Bronchial epithelial cell (primary cell): ENCODE results near the gene PLEKHM2. TPM values are rescaled to one million over a fixed set of nuclear protein-coding genes. Genes with fewer than 3 reads are reported as not detected.

Experiments used
- DNase-seq: peaks from one replicate; pipeline ENCODE4 v3.0.0-alpha.2; 2010; ENCODE audit warnings: low read depth
- FAIRE-seq: peaks from 2 replicates; lab custom pipeline; 2011; peaks lifted over from hg19 to GRCh38; lab: Jason Lieb, UNC
- H3K27me3 ChIP-seq: 2 replicates; pipeline ENCODE4 v1.5.1; 2011; ENCODE audit warnings: low read length; ENCODE audit not compliant: control insufficient read depth, insufficient read depth
- H3K36me3 ChIP-seq: 2 replicates; pipeline ENCODE4 v1.5.1; 2011; ENCODE audit warnings: low read length; ENCODE audit not compliant: control insufficient read depth, insufficient read depth
- H3K4me3 ChIP-seq: 2 replicates; pipeline ENCODE4 v1.5.1; 2011; ENCODE audit warnings: mild to moderate bottlenecking, low read depth, low read length, control low read depth
- total RNA-seq: library from RNA; depleted of rRNA; stranded (reverse); fragments of >200 nt; gene quantifications from 2 replicates; pipeline ENCODE4 v1.2.1, GENCODE V29; 2014
- TF ChIP-seq, protein P1 (sequence below): IDR thresholded peaks from 2 replicates; pipeline ENCODE4 v1.5.1; 2011; ENCODE audit warnings: mild to moderate bottlenecking, moderate library complexity, low read length, control low read depth, inconsistent platforms; ENCODE audit not compliant: insufficient read depth, severe bottlenecking

PLEKHM2 gene
- total RNA-seq, 1 donor from 2014 or later, result 60.6 TPM

GRCh38 chr1:15678578-15678977 is 5.5 kb upstream of the PLEKHM2 start:
- DNase-seq (peak; percentile 96), FAIRE-seq (no peak)
- Histone ChIP-seq H3K27me3 (no peaks in the 10 kb centered on the region), H3K36me3 (no peaks in the 10 kb centered on the region), H3K4me3 (no peak overlapping the region)
- TF ChIP-seq, protein P1, sequence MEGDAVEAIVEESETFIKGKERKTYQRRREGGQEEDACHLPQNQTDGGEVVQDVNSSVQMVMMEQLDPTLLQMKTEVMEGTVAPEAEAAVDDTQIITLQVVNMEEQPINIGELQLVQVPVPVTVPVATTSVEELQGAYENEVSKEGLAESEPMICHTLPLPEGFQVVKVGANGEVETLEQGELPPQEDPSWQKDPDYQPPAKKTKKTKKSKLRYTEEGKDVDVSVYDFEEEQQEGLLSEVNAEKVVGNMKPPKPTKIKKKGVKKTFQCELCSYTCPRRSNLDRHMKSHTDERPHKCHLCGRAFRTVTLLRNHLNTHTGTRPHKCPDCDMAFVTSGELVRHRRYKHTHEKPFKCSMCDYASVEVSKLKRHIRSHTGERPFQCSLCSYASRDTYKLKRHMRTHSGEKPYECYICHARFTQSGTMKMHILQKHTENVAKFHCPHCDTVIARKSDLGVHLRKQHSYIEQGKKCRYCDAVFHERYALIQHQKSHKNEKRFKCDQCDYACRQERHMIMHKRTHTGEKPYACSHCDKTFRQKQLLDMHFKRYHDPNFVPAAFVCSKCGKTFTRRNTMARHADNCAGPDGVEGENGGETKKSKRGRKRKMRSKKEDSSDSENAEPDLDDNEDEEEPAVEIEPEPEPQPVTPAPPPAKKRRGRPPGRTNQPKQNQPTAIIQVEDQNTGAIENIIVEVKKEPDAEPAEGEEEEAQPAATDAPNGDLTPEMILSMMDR, result no peak

DNA sequence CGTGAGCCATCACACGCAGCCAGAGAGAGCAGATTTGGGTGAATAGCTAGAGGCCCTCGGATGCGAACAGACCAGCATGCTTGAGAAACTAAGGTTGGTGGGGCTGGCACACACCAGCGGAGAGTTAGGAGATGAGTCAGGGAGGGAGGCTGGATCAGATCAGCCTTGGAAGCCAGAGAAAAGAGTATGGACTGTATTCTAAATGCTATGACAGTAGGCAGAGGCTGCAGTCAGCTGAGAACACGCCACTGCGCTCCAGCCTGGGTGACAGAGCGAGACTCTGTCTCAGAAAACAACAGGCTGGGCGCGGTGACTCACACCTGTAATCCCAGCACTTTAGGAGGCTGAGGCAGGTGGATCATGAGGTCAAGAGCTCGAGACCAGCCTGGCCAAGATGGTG is 4.0 kb upstream of the PLEKHM2 start:
- peak; percentile 64 for FAIRE-seq
- DNase-seq, result peak; percentile 81
- Histone ChIP-seq H3K27me3 (no peaks in the 10 kb centered on the region), H3K4me3 (no peak overlapping the region), H3K36me3 (no peaks in the 10 kb centered on the region)
- TF ChIP-seq, protein P1, result no peak

DNA sequence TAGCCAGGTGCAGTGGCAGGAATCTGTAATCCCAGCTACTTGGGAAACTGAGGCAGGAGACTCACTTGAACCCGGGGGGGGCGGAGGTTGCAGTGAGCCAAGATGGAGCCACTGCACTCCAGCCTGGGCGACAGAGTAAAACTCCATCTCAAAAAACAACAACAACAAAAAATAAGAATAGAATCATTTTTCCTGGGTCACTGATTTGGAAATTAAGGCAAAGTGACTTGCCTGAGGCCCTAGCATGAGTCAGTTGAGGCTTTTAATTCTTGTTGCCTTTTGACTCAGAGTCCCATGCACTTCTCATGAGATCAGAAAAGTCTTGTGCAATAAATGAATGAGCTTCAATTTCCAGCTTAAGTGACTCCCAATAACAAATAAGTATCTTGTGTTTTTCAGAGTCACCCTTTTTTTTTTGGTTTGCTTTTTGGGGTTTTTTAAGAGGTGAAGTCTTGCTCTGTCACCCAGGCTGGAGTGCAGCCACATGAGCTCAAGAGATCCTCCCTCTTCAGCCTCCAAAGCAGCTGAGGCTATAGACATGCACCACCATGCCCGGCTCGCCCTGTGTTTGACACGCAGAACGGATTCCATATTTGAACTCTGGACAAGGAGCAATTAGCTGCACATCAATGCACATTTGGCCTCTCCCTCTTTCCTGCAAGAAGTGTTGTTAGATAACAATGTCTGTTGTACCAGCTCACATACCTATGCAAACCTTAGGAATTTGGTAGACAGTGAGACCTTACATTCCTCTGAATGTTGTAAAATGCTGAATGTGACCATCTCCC is 3.4 kb upstream of the PLEKHM2 start:
- Histone ChIP-seq H3K27me3 (no peaks in the 10 kb centered on the region), H3K36me3 (no peaks in the 10 kb centered on the region), H3K4me3 (no peak overlapping the region)
- TF ChIP-seq, protein P1, result no peak
- FAIRE-seq (peak; percentile 43), DNase-seq (peak; percentile 99)

- TF ChIP-seq, protein P1, result no peak
Observed at GRCh38 chr1:15681349-15682292, 2.5 kb upstream of the PLEKHM2 start.

GRCh38 chr1:15682936-15683341 is 1.2 kb upstream of the PLEKHM2 start:
- no peaks in the 10 kb centered on the region for H3K36me3 ChIP-seq
- TF ChIP-seq, protein P1, result no peak
- H3K4me3 ChIP-seq, result no peak overlapping the region
- DNase-seq (no peak), FAIRE-seq (no peak)
- H3K27me3 ChIP-seq, result no peaks in the 10 kb centered on the region

More at GRCh38 chr1:15681349-15682292, 2.5 kb upstream of the PLEKHM2 start:
- no peak overlapping the region for H3K4me3 ChIP-seq
- H3K36me3 ChIP-seq, result no peaks in the 10 kb centered on the region
- H3K27me3 ChIP-seq, result no peaks in the 10 kb centered on the region
- no peak for FAIRE-seq
- DNase-seq, result peak; percentile 98
